OCI-LY3 (cell line): Measurements from ENCODE around the gene CYP27A1.

Experiments
- H2AFZ ChIP-seq: fragments of 200-600, 300-600 bp; shearing (Covaris generic); 2 replicates; pipeline ENCODE4 v1.6.0; 2014; ENCODE audit warnings: antibody characterized with exemption, low read depth, low read length
- H3K27ac ChIP-seq: fragments of 200-600, 300-600 bp; sonication (generic); 2 replicates; pipeline ENCODE4 v1.5.1; 2014; ENCODE audit warnings: mild to moderate bottlenecking, low read length, moderate library complexity, mixed read lengths
- H3K27me3 ChIP-seq: fragments of 200-600, 300-600 bp; sonication (generic); 2 replicates; pipeline ENCODE4 v1.6.1; 2014; ENCODE audit warnings: low read depth, low read length, mixed read lengths
- H3K36me3 ChIP-seq: fragments of 200-600, 300-600 bp; sonication (generic); replicated peaks from 2 replicates; pipeline ENCODE3; 2014; ENCODE audit warnings: low read depth, low read length, mixed read lengths
- H3K4me1 ChIP-seq: fragments of 300-600, 200-600 bp; sonication (generic); 2 replicates; pipeline ENCODE4 v1.6.1; 2014; ENCODE audit warnings: low read length, mixed read lengths
- H3K4me2 ChIP-seq: fragments of 200-600, 300-600 bp; sonication (generic); 2 replicates; pipeline ENCODE4 v1.6.1; 2014; ENCODE audit warnings: low read length, mixed read lengths
- H3K4me3 ChIP-seq: fragments of 300-600, 200-600 bp; sonication (generic); 2 replicates; pipeline ENCODE4 v1.5.1; 2014; ENCODE audit warnings: antibody characterized with exemption, mild to moderate bottlenecking, low read length, moderate library complexity
- H3K79me2 ChIP-seq: fragments of 300-600, 200-600 bp; shearing (Covaris generic); 2 replicates; pipeline ENCODE4 v1.6.1; 2014; ENCODE audit warnings: mild to moderate bottlenecking, low read length, mixed read lengths
- H3K9ac ChIP-seq: fragments of 300-600, 200-600 bp; shearing (Covaris generic); 2 replicates; pipeline ENCODE4 v1.6.0; 2014; ENCODE audit warnings: mild to moderate bottlenecking, low read length, moderate library complexity
- H3K9me3 ChIP-seq: fragments of 200-600, 300-600 bp; shearing (Covaris generic); 2 replicates; pipeline ENCODE4 v1.6.1; 2014; ENCODE audit warnings: low read length, mixed read lengths; ENCODE audit not compliant: insufficient read depth
- H4K20me1 ChIP-seq: fragments of 200-600, 300-600 bp; sonication (generic); 2 replicates; pipeline ENCODE4 v1.6.1; 2016; ENCODE audit warnings: low read length, mixed read lengths; ENCODE audit not compliant: insufficient read depth
- CTCF ChIP-seq: fragments of 200-600, 300-600 bp; sonication (generic); IDR thresholded peaks from 2 replicates; pipeline ENCODE4 v1.5.1; 2014; ENCODE audit warnings: antibody characterized with exemption, low read length, low read depth
- EZH2phosphoT487 ChIP-seq: fragments of 200-600 bp; shearing (Covaris generic); IDR thresholded peaks from 2 replicates; pipeline ENCODE4 v1.6.1; 2018; ENCODE audit warnings: antibody characterized with exemption, mixed run types, low read depth

CYP27A1 gene

GRCh38 chr2:218822622-218823021 is 40.7 kb downstream of the CYP27A1 start:
- no peak overlapping the region for H2AFZ ChIP-seq
- H3K79me2 ChIP-seq: no peaks in the 10 kb centered on the region
- no peaks in the 10 kb centered on the region for H4K20me1 ChIP-seq
- no peaks in the 10 kb centered on the region for H3K36me3 ChIP-seq
- H3K4me1 ChIP-seq: peaks cover 7% of the 10 kb centered on the region; the same call in 1 of the 2 replicates
- no peak overlapping the region for H3K27ac ChIP-seq
- H3K27me3 ChIP-seq: no peaks in the 10 kb centered on the region
- no peak for TF ChIP-seq EZH2phosphoT487
- no peak for TF ChIP-seq CTCF
- H3K9ac ChIP-seq: no peak overlapping the region
- H3K4me3 ChIP-seq: no peak overlapping the region
- no peaks in the 10 kb centered on the region for H3K9me3 ChIP-seq
- no peak overlapping the region for H3K4me2 ChIP-seq

GRCh38 chr2:218823196-218823855 is 41.4 kb downstream of the CYP27A1 start:
- H4K20me1 ChIP-seq: no peaks in the 10 kb centered on the region
- no peaks in the 10 kb centered on the region for H3K27me3 ChIP-seq
- no peak for TF ChIP-seq EZH2phosphoT487
- no peak for TF ChIP-seq CTCF
- H3K36me3 ChIP-seq: no peaks in the 10 kb centered on the region
- H3K4me1 ChIP-seq: peaks cover 7% of the 10 kb centered on the region; the same call in 1 of the 2 replicates
- H3K9ac ChIP-seq: no peak overlapping the region
- no peak overlapping the region for H3K4me2 ChIP-seq
- no peaks in the 10 kb centered on the region for H3K9me3 ChIP-seq
- no peaks in the 10 kb centered on the region for H3K79me2 ChIP-seq
- H3K4me3 ChIP-seq: no peak overlapping the region
- no peak overlapping the region for H2AFZ ChIP-seq
- no peak overlapping the region for H3K27ac ChIP-seq

- Histone ChIP-seq H2AFZ (no peak overlapping the region), H3K9me3 (no peaks in the 10 kb centered on the region), H3K4me3 (no peak overlapping the region), H3K9ac (no peak overlapping the region), H3K79me2 (no peaks in the 10 kb centered on the region), H3K36me3 (no peaks in the 10 kb centered on the region), H3K4me1 (peaks cover 5% of the 10 kb centered on the region; the same call in 1 of the 2 replicates), H3K27ac (no peak overlapping the region), H3K4me2 (no peak overlapping the region), H4K20me1 (no peaks in the 10 kb centered on the region), H3K27me3 (no peaks in the 10 kb centered on the region)
- TF ChIP-seq CTCF: no peak
Observed at GRCh38 chr2:218824004-218824403, 42.1 kb downstream of the CYP27A1 start.

GRCh38 chr2:218826791-218827190 is 44.8 kb downstream of the CYP27A1 start:
- Histone ChIP-seq H3K9ac (no peak overlapping the region), H4K20me1 (no peaks in the 10 kb centered on the region), H3K9me3 (no peaks in the 10 kb centered on the region), H3K4me1 (peaks cover 9% of the 10 kb centered on the region; the same call in 1 of the 2 replicates), H3K36me3 (no peaks in the 10 kb centered on the region), H3K4me3 (no peak overlapping the region), H3K4me2 (peak overlapping the region; percentile 13; the same call in 1 of the 2 replicates), H2AFZ (no peak overlapping the region), H3K79me2 (no peaks in the 10 kb centered on the region), H3K27me3 (no peaks in the 10 kb centered on the region), H3K27ac (no peak overlapping the region)
- TF ChIP-seq CTCF (no peak), EZH2phosphoT487 (no peak)
